Adrenal gland (tissue), 5 donors: ENCODE results near the gene DUSP22.

Source experiments
- CTCF ChIP-seq, 6 experiments: fragments of 450-650 bp in 4 of 6; fragments of 200-600 bp in 2 of 6; sonication (generic) in 1 of 6; IDR thresholded peaks; 1 replicate in 5 of 6; 2 replicates in 1 of 6; pipeline versions ENCODE4 v1.5.1 to v1.8.0; 2016 to 2021; ENCODE audit warnings: antibody characterized with exemption in 6 of 6, mild to moderate bottlenecking in 2 of 6, moderate library complexity in 1 of 6
- POLR2A ChIP-seq, 2 donors: fragments of 450-650 bp; IDR thresholded peaks; one replicate each; pipeline ENCODE4 v1.6.1; 2017; ENCODE audit warnings: antibody characterized with exemption in 2 of 2, mild to moderate bottlenecking in 2 of 2, moderate library complexity in 1 of 2
- donor health status: DM: no; HTN: no; CAD: no.

- no peak for TF ChIP-seq CTCF (IDR thresholded peaks at IDR 0.05)
- TF ChIP-seq POLR2A (IDR thresholded peaks at IDR 0.05), result no peak
Measured at GRCh38 chr6:392441-393390, 100.4 kb downstream of the DUSP22 start.
